HL-60 (cell line): Measurements from ENCODE around the gene TMEM221.

Source experiments
- DNase-seq, 2 experiments: peaks; one replicate each; pipeline ENCODE4 v3.0.0-alpha.2; 2010 to 2020; ENCODE audit warnings: low read depth in 1 of 2, low spot score in 1 of 2
- H3K27ac ChIP-seq: fragments of 250-450 bp; sonication (Bioruptor Pico); replicated peaks from 2 replicates; pipeline ENCODE4 v1.5.1; 2020; ENCODE audit warnings: mild to moderate bottlenecking, moderate library complexity
- H3K27me3 ChIP-seq: fragments of 250-450 bp; sonication (Bioruptor Pico); 2 replicates; pipeline ENCODE4 v1.5.1; 2021; ENCODE audit warnings: mild to moderate bottlenecking, moderate library complexity; ENCODE audit not compliant: insufficient read depth, poor library complexity, severe bottlenecking
- H3K4me3 ChIP-seq: replicated peaks from 2 replicates; pipeline ENCODE4 v1.5.1; 2011; ENCODE audit warnings: mild to moderate bottlenecking, control low read depth, low read length; ENCODE audit not compliant: insufficient read depth
- CTCF ChIP-seq: IDR thresholded peaks from one replicate; pipeline ENCODE4 v1.5.1; 2011; ENCODE audit warnings: low read length, control low read depth, inconsistent platforms; ENCODE audit not compliant: insufficient read depth
- GABPA ChIP-seq: IDR thresholded peaks from 2 replicates; pipeline ENCODE4 v1.6.1; 2012; ENCODE audit warnings: low read depth
- POLR2AphosphoS5 ChIP-seq: IDR thresholded peaks from 2 replicates; pipeline ENCODE4 v1.6.1; 2012; ENCODE audit warnings: low read depth
- REST ChIP-seq: IDR thresholded peaks from 2 replicates; pipeline ENCODE4 v1.6.1; 2012; ENCODE audit warnings: low read depth; ENCODE audit not compliant: insufficient replicate concordance
- SPI1 ChIP-seq: IDR thresholded peaks from 2 replicates; pipeline ENCODE4 v1.6.1; 2012; ENCODE audit warnings: low read depth, mild to moderate bottlenecking, borderline replicate concordance

Gene TMEM221

GRCh38 chr19:17436874-17437267 is 11.6 kb downstream of the TMEM221 start:
- Histone ChIP-seq H3K27ac (no peak overlapping the region), H3K4me3 (no peak overlapping the region), H3K27me3 (no peaks in the 10 kb centered on the region)
- DNase-seq: no peak
- TF ChIP-seq CTCF (no peak), REST (no peak), SPI1 (no peak), GABPA (no peak), POLR2AphosphoS5 (no peak)

- TF ChIP-seq SPI1 (no peak), GABPA (no peak), REST (no peak), POLR2AphosphoS5 (no peak), CTCF (no peak)
- DNase-seq: no peak
Measured at GRCh38 chr19:17436094-17436873, 12.2 kb downstream of the TMEM221 start.

GRCh38 chr19:17435218-17435617 is 13.2 kb downstream of the TMEM221 start:
- Histone ChIP-seq H3K4me3 (no peak overlapping the region), H3K27me3 (no peaks in the 10 kb centered on the region), H3K27ac (no peak overlapping the region)
- no peak for DNase-seq
- TF ChIP-seq SPI1 (no peak), REST (no peak), CTCF (no peak), POLR2AphosphoS5 (no peak), GABPA (no peak)

More at GRCh38 chr19:17436094-17436873, 12.2 kb downstream of the TMEM221 start:
- Histone ChIP-seq H3K27ac (no peak overlapping the region), H3K4me3 (no peak overlapping the region), H3K27me3 (no peaks in the 10 kb centered on the region)
